Activated CD4-positive, alpha-beta T cell treated with anti-CD3 and anti-CD28 coated beads, Interleukin-2, Interleukin-4, amounts not matched to agents 100 ng/mL and 50 ng/mL, durations not matched to agents 16 hours and 8 hours (primary cell): ENCODE data around the gene CIAO2B.
"Not testable (repeated sequence)": the region's sequence is repeated elsewhere in the genome, so short reads cannot be mapped to it uniquely, and the experiment has no call there.

Experiments used
- DNase-seq: peaks from one replicate; pipeline ENCODE4 v3.0.0-alpha.2; 2020; ENCODE audit warnings: low spot score

CIAO2B gene

DNA sequence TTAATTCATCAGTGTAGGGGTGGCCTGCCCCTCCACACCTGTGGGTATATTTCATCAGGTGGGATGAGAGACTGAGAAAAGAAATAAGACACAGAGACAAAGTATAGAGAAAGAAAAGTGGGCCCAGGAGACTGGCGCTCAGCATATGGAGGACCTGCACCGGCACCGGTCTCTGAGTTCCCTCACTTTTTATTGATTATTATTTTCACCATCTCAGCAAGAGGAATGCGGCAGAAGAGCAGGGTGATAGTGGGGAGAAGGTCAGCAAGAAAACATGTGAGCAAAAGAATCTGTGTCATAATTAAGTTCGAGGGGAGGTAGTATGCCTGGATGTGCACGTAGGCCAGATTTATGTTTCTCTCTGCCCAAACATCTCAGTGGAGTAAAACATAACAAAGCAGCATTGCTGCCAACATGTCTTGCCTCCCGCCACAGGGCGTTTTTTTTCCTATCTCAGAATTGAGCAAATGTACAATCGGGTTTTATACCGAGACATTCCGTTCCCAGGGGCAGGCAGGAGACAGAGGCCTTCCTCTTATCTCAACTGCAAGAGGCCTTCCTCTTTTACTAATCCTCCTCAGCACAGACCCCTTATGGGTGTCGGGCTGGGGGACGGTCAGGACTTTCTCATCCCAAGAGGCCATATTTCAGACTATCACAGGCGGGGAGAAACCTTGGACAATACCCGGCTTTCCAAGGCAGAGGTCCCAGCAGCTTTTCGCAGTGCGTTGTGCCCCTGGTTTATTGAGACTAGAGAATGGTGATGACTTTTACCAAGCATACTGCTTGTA is 21.4 kb upstream of the CIAO2B start:
- DNase-seq = not testable (repeated sequence)

DNA sequence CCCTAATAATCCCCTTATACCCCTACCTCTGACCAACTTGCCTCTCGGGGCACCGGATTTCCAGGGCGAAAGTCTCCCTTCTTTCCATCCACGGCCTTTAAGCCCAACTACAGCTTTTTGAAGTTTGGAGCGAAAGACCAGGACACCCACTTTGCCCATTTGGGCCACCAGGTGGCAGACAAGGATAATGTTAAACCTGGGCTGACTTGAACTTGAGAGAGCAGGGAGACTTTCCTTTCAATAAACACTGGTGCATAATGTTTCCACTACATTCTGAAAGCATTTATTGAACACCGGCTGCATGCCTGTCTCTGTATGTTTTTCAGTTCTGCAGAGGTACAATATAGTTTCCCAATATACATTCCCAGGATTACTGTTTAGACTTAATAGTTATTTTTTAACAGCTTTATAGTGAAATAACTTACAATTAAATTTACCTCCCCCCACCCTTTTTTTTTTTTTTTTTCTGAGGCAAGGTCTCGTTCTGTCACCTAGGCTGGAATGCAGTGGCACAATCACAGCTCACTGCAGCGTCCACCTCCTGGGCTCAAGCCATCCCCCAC is 20.0 kb upstream of the CIAO2B start:
- peak; percentile 85 for DNase-seq

DNA sequence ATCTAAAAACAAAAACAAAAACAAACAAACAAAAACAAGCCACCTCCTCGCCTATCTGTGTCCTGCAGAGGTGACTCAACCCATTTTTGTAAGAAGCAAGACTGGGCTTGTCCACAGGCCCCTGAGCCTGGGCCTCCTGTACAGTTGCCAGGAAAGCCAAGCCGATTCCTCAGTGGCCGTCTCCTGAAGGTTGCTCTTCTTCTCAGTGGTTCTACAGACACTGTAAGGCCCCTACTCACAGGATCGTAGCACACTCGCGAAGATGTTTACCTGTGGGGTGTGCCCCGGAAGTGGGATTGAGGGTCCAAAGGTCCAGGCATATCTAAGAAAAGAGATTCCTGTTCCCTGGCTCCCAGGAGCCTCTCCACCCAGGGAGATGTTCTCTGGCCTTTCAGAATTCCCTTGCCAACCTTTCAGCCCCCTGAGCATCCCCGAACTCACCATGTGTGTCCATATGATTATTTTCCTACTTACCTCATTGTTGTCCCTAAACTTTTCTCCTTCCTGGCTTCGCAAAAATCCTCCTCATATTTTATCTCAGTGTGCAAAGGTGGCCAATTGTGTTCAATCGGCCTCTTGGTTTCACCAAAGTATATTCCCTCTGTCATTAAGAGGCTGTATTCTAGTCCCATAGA is 19.4 kb upstream of the CIAO2B start:
- no peak for DNase-seq

DNA sequence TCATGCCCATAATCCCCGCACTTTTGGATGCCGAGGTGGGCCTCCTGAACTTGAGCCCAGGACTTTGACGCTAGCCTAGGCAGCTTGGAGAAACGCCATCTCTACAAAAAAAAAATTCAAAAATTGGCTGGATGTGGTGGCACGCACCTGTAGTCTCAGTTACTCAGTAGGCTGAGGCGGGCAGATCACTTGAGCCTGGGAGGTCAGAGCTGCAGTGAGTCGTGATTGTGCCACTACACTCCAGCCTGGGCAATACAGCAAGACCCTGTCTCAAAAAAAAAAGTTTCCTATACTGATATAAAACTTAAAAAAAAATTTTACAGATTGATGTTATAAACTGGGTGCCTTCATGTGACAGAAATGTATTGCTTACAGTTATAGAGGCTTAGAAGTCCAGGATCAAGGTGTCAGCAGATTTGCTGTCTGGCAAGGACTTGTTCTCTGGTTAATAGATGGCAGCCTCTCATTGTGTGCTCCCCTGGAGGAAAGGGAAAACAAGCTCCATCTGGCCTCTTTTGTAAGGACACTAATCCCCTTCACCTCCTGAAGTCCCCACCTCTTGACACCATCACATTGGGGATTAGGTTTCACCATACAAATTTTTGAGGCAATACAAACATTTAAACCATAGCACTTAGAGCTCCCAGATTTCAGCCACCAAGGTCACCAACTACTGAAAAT is 18.4 kb upstream of the CIAO2B start:
- no peak for DNase-seq

DNA sequence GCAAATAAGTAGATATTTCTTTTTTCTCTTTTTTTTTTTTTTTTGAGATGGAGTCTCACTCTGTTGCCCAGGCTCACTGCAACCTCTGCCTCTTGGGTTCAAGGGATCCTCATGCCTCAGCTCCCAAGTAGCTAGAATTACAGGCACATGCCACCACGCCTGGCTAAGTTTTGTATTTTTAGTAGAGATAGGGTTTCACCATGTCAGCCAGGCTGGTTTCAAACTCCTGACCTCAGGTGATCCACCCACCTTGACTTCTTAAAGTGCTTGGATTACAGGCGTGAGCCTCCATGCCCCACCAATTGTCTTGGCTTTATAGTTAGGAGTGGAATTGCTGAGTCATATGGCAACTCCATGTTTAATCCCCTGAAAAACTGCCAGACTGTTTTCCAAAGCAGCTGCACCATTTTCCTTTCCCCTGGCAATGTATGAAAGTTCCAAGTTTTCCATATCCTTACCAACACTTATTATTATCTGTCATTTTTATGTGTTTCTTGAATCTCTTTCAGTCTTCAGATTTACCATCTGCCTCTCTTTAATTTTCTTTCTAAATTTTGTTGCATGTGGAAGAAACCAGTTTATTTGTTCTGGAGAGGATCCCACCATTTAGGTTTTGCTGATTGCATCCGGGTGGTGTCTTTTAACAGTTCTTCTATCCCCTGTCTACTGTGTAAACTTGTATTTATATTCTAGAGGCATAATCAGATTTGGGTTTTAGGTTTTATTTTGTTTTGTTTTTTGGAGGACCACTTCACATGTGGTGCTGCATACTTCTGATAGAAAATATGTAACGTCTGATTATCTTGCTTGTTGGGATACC is 17.0 kb upstream of the CIAO2B start:
- no peak for DNase-seq

DNA sequence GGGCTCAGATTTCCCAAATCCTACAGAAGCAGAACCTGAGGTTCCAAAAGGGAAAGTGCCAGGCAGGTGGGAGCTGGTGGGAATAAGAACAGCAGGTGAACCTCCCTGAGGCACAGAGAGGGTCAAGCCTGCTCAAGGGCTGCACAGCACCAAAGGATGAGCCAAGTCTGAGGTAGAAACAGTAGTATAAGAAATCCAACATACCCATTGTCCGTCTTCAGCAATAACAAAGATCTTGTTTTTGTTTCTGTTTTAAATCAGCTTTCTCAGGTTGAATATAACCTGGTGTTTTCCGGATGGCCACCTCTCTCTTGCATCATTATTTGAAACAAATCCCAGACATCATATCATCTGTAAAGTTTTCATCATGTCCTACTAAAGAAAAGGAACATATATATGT is 16.2 kb upstream of the CIAO2B start:
- peak; percentile 42 for DNase-seq

DNA sequence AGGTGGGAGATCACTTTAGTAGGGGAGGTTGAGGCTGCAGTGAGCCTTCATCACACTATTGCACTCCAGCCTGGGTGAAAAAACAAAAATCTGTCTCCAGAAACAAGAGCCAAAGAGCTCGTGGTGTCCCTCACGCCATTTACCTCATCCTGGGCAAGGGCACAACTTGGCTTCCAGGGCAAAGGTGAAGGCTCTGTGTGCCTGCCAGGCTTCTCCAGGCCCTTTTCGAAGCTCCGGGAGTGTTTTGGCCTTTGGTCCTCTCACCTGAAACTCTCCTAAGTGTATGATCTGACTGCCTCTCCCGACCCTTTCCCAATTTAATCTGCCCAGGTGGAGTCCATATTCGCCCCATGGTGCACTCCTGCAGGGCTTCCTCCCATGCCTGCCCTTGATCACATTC is 15.3 kb upstream of the CIAO2B start:
- DNase-seq = no peak

DNA sequence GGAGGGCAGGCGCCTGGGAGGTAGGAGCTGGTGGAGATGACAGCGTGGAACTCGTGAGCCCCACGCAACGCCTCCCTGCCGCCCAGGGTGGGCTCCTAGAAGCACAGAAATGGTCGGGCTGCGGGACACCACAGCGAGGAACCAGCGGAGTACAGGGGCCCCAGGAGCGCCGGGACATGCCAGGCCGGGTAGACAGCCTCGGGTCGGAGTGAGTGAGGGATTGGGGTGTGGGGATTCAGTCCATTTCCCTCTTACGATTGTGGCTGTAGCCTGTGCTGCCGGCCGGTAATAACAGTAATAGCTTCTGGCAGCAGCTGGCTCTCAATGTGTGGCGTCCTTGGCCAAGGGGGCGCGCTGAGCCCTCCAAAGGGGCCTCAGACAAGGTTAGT is 14.6 kb upstream of the CIAO2B start:
- DNase-seq = no peak

DNA sequence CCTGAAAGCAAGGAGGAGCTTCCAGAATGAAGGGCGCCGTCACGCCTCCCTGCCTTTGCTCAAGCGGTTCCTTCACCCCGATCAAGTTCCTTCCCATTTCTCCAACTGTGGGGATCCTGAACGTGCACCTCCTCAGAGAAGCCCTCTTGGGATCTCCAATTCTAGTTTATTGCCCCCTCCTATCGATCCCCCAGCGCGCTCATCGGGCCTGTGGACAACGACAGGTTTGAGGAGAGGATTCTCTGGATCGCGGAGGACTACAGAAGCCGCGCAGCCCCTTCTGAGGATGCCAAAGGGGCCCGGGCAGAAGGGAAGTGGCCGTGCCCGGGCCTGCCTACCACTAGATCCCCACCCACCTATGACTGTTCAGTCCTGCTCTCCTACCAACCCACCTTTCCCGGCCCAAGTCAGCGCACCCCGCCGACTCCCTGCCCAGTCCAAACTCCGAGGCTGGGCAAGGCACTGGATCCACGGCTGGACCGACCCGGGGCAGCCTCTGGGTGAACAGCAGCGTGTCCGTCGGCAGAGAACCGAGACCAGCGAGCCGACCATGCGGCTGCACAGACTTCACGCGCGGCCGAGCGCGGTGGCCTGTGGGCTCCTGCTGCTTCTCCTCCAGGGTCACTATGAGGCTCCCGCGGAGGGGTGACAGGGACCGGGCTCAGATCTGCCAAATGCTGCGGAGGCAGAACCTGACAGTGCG is 14.1 kb upstream of the CIAO2B start:
- DNase-seq = no peak

DNA sequence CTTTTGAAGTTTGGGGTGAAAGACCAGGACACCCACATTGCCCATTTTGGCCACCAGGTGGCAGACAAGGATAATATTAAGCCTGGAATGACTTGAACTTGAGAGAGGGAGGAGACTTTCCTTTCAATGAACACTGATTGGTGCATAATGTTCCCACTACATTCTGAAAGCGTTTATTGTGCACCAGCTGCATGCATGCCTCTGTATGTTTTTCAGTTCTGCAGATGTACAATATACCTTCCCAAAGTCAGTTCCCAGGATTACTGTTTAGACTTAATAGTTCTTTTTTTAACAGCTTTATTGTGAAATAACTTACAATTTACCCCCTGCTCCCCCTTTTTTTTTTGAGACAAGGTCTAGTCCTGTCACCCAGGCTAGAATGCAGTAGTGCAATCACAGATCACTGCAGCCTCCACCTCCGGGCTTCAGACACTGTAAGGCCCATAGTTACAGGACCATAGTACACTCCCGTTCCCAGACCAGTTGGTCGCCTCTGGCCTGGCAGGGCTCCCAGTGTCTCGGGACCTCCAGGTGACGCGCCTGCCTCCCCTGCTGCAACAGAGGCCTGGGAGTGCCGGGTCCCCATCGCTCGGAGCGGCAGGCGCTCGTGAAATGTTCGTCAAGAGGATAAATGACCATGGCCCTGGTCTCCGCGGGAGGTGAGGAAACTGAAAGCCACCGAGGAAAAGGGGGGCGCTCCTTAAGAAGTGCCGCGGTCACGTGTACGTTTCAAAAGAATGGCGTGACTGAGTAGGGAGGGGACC is 13.3 kb upstream of the CIAO2B start:
- DNase-seq = peak; percentile 93

DNA sequence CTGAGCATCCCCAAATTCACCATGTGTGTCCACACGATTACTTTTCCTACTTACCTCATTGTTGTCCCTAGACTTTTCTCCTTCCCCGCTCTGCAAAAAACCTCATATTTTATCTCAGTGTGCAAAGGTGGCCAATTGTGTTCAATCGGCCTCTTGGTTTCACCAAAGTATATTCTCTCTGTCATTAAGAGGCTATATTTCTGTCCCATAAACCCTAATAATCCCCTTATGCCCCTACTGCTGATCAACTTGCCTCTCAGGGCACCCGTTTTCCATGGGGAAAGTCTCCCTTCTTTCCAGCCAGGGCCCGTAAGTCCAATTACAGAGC is 12.7 kb upstream of the CIAO2B start:
- DNase-seq = no peak

DNA sequence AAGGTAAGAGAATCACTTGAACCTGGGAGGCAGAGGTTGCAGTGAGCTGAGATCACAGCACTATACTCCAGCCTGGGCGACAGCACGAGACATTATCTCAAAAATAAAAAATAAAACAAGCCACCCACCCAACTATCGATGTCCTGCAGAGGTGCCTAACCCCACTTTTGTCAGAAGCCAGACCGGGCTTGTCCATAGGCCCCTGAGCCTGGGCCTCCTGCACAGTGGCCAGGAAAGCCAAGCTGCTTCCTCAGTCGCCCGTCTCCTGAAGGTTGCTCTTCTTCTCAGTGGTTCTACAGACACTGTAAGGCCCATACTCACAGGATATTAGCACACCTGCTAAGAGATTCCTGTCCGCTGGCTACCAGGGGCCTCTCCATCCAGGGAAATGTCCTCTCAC is 12.3 kb upstream of the CIAO2B start:
- DNase-seq = no peak

DNA sequence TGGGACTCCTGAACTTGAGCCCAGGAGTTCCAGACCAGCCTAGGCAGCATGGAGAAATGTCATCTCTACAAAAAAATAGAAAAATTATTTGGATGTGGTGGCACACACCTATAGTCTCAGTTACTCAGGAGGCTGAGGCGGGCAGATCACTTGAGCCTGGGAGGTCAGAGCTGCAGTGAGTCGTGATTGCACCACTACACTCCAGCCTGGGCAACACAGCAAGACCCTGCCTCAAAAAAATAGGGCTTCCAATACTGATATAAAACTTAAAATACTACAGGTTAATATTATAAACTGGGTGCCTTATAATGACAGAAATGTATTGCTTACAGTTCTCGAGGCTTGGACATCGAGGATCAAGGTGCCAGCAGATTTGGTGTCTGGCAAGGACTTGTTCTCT is 11.7 kb upstream of the CIAO2B start:
- no peak for DNase-seq

DNA sequence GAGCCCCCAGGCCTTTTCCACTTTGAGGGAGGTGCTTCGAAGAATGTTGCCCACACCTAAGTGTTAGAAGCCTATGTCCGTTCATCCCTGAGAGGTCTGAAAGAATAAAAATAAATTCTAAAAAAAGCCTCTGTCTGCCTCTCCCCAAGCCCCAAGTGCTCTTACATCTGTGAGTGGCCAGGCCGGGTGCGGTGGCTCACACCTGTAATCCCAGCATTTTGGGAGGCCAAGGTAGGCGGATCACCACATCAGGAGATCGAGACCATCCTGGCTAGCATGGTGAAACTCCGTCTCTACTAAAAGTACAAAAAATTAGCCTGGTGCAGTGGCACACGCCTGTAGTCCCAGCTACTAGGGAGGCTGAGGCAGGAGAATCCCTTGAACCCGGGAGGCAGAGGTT is 10.8 kb upstream of the CIAO2B start:
- DNase-seq = not testable (repeated sequence)

DNA sequence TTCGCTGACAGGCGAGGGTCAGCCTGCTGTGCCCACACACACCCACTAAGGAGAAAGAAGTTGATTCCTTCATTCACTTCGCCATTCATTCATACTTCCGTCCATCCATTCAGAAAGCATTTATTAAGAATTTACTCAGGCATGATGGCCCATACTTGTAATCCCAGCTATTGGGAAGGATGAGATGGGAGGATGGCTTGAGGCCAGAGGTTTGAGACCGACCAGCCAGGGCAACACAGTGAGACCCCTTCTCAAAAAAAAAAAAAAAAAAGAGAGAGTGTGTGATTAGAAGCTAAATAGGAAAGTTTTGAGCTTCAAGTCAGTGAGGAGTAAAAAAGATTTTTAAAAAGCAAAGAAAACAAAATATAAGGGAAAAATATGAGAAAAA is 9.8 kb upstream of the CIAO2B start:
- DNase-seq = no peak

DNA sequence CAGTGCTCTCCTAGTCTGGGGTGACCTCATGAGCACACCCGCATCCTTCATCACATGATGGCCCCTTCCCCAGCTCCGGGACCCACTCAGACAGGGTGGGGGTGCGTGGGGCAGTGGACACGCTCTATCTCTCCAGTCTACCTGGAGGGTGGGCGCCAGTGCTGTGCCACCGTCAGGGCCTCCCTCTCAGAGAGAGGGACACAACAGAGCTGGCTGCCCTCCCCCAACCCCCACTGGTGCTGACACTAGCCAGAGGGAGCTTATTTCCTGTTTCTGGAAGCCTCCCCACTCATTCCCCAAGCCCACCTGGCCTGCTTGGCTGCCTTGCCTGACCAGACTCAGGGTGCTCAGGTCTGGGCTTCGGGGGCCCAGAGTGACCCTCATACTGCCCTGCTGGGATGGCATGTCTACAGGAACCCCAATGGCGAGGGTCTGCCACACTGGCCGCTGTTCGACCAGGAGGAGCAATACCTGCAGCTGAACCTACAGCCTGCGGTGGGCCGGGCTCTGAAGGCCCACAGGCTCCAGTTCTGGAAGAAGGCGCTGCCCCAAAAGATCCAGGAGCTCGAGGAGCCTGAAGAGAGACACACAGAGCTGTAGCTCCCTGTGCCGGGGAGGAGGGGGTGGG is 9.3 kb upstream of the CIAO2B start:
- DNase-seq = no peak

DNA sequence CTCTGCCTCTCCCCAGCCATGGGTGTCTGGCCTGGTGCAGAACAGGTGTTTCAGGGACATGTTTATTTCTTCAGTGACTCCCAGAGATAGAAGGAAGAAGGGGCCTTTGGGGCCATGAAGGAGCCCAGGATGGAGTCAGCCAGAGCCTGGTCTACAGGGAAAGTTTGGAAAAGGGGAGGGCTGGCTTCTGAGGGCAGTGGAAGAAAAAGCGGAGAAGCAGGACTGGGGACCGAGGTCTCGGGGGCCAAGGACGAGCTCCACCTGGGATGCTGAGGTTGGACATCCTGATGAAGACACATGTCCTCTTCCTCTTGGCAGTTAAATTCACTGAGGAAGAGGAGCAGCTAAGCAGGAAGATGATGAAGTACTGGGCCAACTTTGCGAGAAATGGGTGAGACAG is 8.8 kb upstream of the CIAO2B start:
- DNase-seq = no peak

DNA sequence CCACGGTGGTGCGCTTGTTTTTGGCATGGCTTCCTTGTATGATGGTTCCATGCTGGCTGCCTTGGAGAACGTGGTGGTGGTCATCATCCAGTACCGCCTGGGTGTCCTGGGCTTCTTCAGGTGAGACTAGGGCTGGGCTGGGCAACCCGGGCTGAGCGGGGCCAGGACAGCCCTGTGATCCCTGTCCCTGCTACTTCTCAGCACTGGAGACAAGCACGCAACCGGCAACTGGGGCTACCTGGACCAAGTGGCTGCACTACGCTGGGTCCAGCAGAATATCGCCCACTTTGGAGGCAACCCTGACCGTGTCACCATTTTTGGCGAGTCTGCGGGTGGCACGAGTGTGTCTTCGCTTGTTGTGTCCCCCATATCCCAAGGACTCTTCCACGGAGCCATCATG is 6.0 kb upstream of the CIAO2B start:
- DNase-seq = no peak

DNA sequence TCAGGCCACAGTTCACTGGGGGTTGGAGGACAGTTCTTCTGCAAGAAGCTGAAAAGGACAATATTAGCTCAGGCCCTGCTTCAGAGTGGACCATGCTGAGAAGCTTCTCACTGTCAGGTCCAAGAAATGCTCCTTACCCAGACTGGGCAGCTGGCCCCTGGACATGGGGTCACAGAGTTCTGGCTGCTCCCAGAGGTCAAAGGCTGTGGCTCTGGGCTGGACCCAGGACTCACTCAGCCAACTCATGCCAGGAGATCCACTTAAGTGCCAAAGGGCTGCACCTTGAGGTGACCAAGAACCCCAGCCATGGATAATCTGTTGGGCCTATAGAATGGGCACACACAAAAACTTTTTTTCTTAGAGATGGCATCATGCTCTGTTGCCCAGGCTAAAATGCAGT is 5.2 kb upstream of the CIAO2B start:
- DNase-seq = no peak

DNA sequence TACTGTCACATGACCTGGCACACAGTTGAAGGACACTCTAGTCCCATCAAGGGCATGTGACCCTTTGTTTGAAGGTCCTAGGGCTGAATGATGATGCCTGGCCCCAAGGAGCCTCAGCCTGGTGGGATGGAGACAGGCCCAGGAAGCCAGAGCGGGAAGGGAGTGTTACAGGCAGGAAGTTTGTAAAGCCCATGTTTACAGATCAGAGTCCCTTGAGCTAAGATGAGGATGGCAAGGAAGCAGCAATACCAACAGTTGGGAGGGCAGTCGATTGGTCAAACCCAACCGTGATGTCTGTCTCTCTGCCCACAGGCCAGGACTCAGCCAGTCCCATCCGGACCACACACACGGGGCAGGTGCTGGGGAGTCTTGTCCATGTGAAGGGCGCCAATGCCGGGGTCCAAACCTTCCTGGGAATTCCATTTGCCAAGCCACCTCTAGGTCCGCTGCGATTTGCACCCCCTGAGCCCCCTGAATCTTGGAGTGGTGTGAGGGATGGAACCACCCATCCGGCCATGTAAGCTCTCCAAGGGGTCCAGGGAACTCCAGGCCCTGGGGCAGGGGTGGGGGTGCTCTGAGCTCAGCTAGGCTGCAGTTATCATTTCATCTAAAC is 3.6 kb upstream of the CIAO2B start:
- DNase-seq = no peak
